H9 (cell line): Measurements from ENCODE around the gene HYI. TPM values are rescaled to one million over a fixed set of nuclear protein-coding genes. Genes with fewer than 3 reads are reported as not detected.

ENCODE experiments used
- DNase-seq: peaks from one replicate; pipeline ENCODE4 v3.0.0-alpha.2; 2017
- H2AFZ ChIP-seq: one replicate; pipeline ENCODE4 v1.6.1; 2013; ENCODE audit warnings: mild to moderate bottlenecking, low read length, control low read depth, moderate library complexity
- H2AK5ac ChIP-seq: 2 replicates; pipeline ENCODE4 v1.6.1; 2013; ENCODE audit warnings: low read length, control low read depth, mixed read lengths; ENCODE audit not compliant: insufficient read length
- H2BK120ac ChIP-seq: one replicate; pipeline ENCODE4 v1.6.1; 2013; ENCODE audit warnings: low read depth, mild to moderate bottlenecking, low read length, control low read depth, inconsistent platforms; ENCODE audit not compliant: poor library complexity, severe bottlenecking
- H2BK12ac ChIP-seq: 2 replicates; pipeline ENCODE4 v1.6.1; 2013; ENCODE audit warnings: low read length, control low read depth, mixed read lengths, low read depth; ENCODE audit not compliant: insufficient read length
- H2BK15ac ChIP-seq: 2 replicates; pipeline ENCODE4 v1.6.1; 2013; ENCODE audit warnings: low read depth, low read length, control low read depth
- H2BK20ac ChIP-seq: one replicate; pipeline ENCODE4 v1.6.1; 2013; ENCODE audit warnings: low read depth, mild to moderate bottlenecking, low read length, control low read depth, inconsistent platforms; ENCODE audit not compliant: poor library complexity, severe bottlenecking
- H2BK5ac ChIP-seq: 2 replicates; pipeline ENCODE4 v1.6.1; 2013; ENCODE audit warnings: low read length, control low read depth, mixed read lengths; ENCODE audit not compliant: insufficient read length
- H3K14ac ChIP-seq: 2 replicates; pipeline ENCODE4 v1.6.1; 2013; ENCODE audit warnings: low read length, control low read depth; ENCODE audit not compliant: insufficient read depth
- H3K18ac ChIP-seq: 2 replicates; pipeline ENCODE4 v1.6.1; 2013; ENCODE audit warnings: low read depth, mild to moderate bottlenecking, mixed read lengths, low read length, control low read depth; ENCODE audit not compliant: insufficient read length
- H3K23ac ChIP-seq: 2 replicates; pipeline ENCODE4 v1.6.1; 2013; ENCODE audit warnings: low read length, control low read depth, mixed read lengths, low read depth; ENCODE audit not compliant: insufficient read length
- H3K23me2 ChIP-seq: 2 replicates; pipeline ENCODE4 v1.6.1; 2013; ENCODE audit warnings: low read depth, mild to moderate bottlenecking, mixed read lengths, low read length, control low read depth; ENCODE audit not compliant: insufficient read length, poor library complexity, severe bottlenecking
- H3K27ac ChIP-seq: 2 replicates; pipeline ENCODE4 v1.5.1; 2013; ENCODE audit warnings: low read length, control low read depth, mixed read lengths, low read depth; ENCODE audit not compliant: insufficient read length
- H3K27me3 ChIP-seq: 2 replicates; pipeline ENCODE4 v1.6.1; 2013; ENCODE audit warnings: low read length, control low read depth, inconsistent platforms; ENCODE audit not compliant: insufficient read depth
- H3K4ac ChIP-seq: 2 replicates; pipeline ENCODE4 v1.6.1; 2013; ENCODE audit warnings: low read depth, mild to moderate bottlenecking, control low read depth, inconsistent platforms, low read length, moderate library complexity
- H3K4me1 ChIP-seq: 2 replicates; pipeline ENCODE4 v1.6.1; 2013; ENCODE audit warnings: low read length, control low read depth, inconsistent platforms; ENCODE audit not compliant: insufficient read depth
- H3K4me2 ChIP-seq: 2 replicates; pipeline ENCODE4 v1.6.1; 2013; ENCODE audit warnings: low read length, control low read depth, mixed read lengths; ENCODE audit not compliant: insufficient read length, insufficient read depth
- H3K56ac ChIP-seq: 2 replicates; pipeline ENCODE4 v1.6.1; 2013; ENCODE audit warnings: low read depth, mild to moderate bottlenecking, mixed read lengths, low read length, control low read depth; ENCODE audit not compliant: insufficient read length
- H3K79me1 ChIP-seq: 2 replicates; pipeline ENCODE4 v1.6.1; 2013; ENCODE audit warnings: low read depth, mild to moderate bottlenecking, moderate library complexity, low read length, control low read depth, inconsistent platforms; ENCODE audit not compliant: insufficient read depth, poor library complexity, severe bottlenecking
- H3K79me2 ChIP-seq: 2 replicates; pipeline ENCODE4 v1.6.1; 2013; ENCODE audit warnings: low read length, control low read depth, inconsistent platforms; ENCODE audit not compliant: insufficient read depth
- H3K9ac ChIP-seq: 2 replicates; pipeline ENCODE4 v1.6.1; 2013; ENCODE audit warnings: low read length, control low read depth, mixed read lengths; ENCODE audit not compliant: insufficient read length; ENCODE audit errors: extremely low read depth
- H3K9me3 ChIP-seq: one replicate; pipeline ENCODE4 v1.6.1; 2013; ENCODE audit warnings: low read depth, low read length, inconsistent platforms; ENCODE audit not compliant: control insufficient read depth
- H3T11ph ChIP-seq: one replicate; pipeline ENCODE4 v1.6.1; 2013; ENCODE audit warnings: mild to moderate bottlenecking, low read length, control low read depth, inconsistent platforms
- H4K20me1 ChIP-seq: one replicate; pipeline ENCODE4 v1.6.1; 2013; ENCODE audit not compliant: control insufficient read depth, insufficient read length, insufficient read depth
- H4K5ac ChIP-seq: 2 replicates; pipeline ENCODE4 v1.6.1; 2013; ENCODE audit warnings: low read depth, mild to moderate bottlenecking, mixed read lengths, low read length, control low read depth; ENCODE audit not compliant: insufficient read length
- H4K8ac ChIP-seq: replicated peaks from 2 replicates; pipeline ENCODE4 v1.6.1; 2013; ENCODE audit warnings: low read length, control low read depth, mixed read lengths, low read depth; ENCODE audit not compliant: insufficient read length
- H4K91ac ChIP-seq: 2 replicates; pipeline ENCODE4 v1.6.1; 2013; ENCODE audit warnings: low read depth, mild to moderate bottlenecking, moderate library complexity, mixed read lengths, low read length, control low read depth; ENCODE audit not compliant: insufficient read length
- H3K27ac Mint-ChIP-seq, 3 experiments: 2 replicates in 2 of 3; 3 replicates in 1 of 3; pipeline ENCODE4 v1.8.0; 2020 to 2021; ENCODE audit warnings: mixed read lengths in 3 of 3, mild to moderate bottlenecking in 1 of 3, moderate library complexity in 1 of 3
- H3K27me3 Mint-ChIP-seq: 2 replicates; pipeline ENCODE4 v1.8.0; 2021; ENCODE audit warnings: low read depth, mild to moderate bottlenecking, moderate library complexity, mixed read lengths
- H3K36me3 Mint-ChIP-seq, 3 experiments: 2 replicates in 2 of 3; 3 replicates in 1 of 3; pipeline ENCODE4 v1.8.0; 2020 to 2021; ENCODE audit warnings: low read depth in 3 of 3, mixed read lengths in 3 of 3; ENCODE audit not compliant: insufficient read depth in 1 of 3
- H3K4me1 Mint-ChIP-seq, 2 experiments: 2 replicates each; pipeline ENCODE4 v1.8.0; 2020; ENCODE audit warnings: mixed read lengths in 2 of 2
- H3K4me3 Mint-ChIP-seq, 2 experiments: 2 replicates in 1 of 2; 3 replicates in 1 of 2; pipeline ENCODE4 v1.8.0; 2020 to 2021; ENCODE audit warnings: mild to moderate bottlenecking in 2 of 2, mixed read lengths in 2 of 2, moderate library complexity in 1 of 2
- H3K9me3 Mint-ChIP-seq, 2 experiments: 2 replicates in 1 of 2; 3 replicates in 1 of 2; pipeline ENCODE4 v1.8.0; 2020; ENCODE audit warnings: mild to moderate bottlenecking in 2 of 2, mixed read lengths in 2 of 2, moderate library complexity in 1 of 2
- WGBS: extraction: QIAGEN DNeasy Blood & Tissue Kit; methylation state at CpG from one replicate; pipeline ENCODE4 v1.1.7; 2013; ENCODE audit warnings: missing lambda C conversion rate, low lambda C conversion rate, mixed read lengths; ENCODE audit not compliant: insufficient read length; ENCODE audit errors: extremely low coverage; 5-methylcytosine and 5-hydroxymethylcytosine counted together
- total RNA-seq: library from RNA; stranded (reverse); gene quantifications from 2 replicates; pipeline ENCODE4 v1.2.1, GENCODE V29; 2021
- TF ChIP-seq, protein P1 (sequence below): fragments of 200-600 bp; sonication (generic); conservative IDR thresholded peaks from 3 replicates; pipeline ENCODE4 v1.8.0; 2021; ENCODE audit warnings: antibody characterized with exemption, mild to moderate bottlenecking

HYI gene
- total RNA-seq, 1 experiment from 2014 or later, result 16.1 TPM

DNA sequence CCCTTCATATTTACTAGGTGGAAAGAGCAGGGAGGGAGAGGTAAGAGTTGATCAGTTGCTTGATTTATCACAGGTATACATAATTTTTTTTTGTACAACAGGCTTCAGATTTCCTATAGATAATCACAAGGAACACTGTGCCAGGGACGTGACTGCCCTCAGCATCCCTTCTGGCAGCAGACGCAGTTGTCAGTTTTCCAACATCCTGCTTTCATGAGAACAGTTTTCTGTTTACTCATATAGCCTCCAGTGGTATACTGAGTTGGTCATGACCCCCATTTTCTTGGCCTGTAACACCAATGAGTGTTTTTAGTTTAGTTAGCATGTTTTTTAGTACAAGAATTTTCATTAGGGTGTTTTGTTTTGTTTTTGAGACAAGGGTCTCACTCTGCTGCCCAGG is 39.1 kb upstream of the HYI start:
- peaks cover 21 to 24% of the 10 kb centered on the region in 2 experiments for H3K4me1 Mint-ChIP-seq
- H3K79me1 ChIP-seq, result no peaks in the 10 kb centered on the region
- H3K4me1 ChIP-seq, result peaks cover 5% of the 10 kb centered on the region; the same call in 1 of the 2 replicates
- no peak overlapping the region for H3K56ac ChIP-seq
- H3K9me3 ChIP-seq, result peaks cover 4% of the 10 kb centered on the region
- no peak overlapping the region for H2BK120ac ChIP-seq
- H3T11ph ChIP-seq, result no peak overlapping the region
- H3K23ac ChIP-seq, result no peak overlapping the region
- no peak overlapping the region for H2BK12ac ChIP-seq
- H3K79me2 ChIP-seq, result no peaks in the 10 kb centered on the region
- no peaks in the 10 kb centered on the region for H3K27me3 ChIP-seq
- H3K14ac ChIP-seq, result no peak overlapping the region
- H3K9me3 Mint-ChIP-seq, result peaks cover 19 to 21% of the 10 kb centered on the region in 2 experiments
- H3K4ac ChIP-seq, result no peak overlapping the region
- H4K20me1 ChIP-seq, result no peaks in the 10 kb centered on the region
- H2BK15ac ChIP-seq, result no peak overlapping the region
- no peak overlapping the region for H4K91ac ChIP-seq
- no peak overlapping the region for H2AFZ ChIP-seq
- TF ChIP-seq, protein P1, sequence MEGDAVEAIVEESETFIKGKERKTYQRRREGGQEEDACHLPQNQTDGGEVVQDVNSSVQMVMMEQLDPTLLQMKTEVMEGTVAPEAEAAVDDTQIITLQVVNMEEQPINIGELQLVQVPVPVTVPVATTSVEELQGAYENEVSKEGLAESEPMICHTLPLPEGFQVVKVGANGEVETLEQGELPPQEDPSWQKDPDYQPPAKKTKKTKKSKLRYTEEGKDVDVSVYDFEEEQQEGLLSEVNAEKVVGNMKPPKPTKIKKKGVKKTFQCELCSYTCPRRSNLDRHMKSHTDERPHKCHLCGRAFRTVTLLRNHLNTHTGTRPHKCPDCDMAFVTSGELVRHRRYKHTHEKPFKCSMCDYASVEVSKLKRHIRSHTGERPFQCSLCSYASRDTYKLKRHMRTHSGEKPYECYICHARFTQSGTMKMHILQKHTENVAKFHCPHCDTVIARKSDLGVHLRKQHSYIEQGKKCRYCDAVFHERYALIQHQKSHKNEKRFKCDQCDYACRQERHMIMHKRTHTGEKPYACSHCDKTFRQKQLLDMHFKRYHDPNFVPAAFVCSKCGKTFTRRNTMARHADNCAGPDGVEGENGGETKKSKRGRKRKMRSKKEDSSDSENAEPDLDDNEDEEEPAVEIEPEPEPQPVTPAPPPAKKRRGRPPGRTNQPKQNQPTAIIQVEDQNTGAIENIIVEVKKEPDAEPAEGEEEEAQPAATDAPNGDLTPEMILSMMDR, result no peak
- H2BK20ac ChIP-seq, result no peak overlapping the region
- no peak for DNase-seq
- no peak overlapping the region for H3K4me2 ChIP-seq
- no peak overlapping the region for H3K18ac ChIP-seq
- H4K8ac ChIP-seq, result no peak overlapping the region
- no peak overlapping the region for H3K27ac ChIP-seq
- no peak overlapping the region; a peak in 1 of 7 replicates for H3K27ac Mint-ChIP-seq
- no CpG with 5 or more reads among the region's 2 CpGs for WGBS
- H3K36me3 Mint-ChIP-seq, result peaks cover 3 to 16% (median 6%) of the 10 kb centered on the region in 3 experiments; a peak in 6 of 7 replicates
- H3K9ac ChIP-seq, result no peak overlapping the region
- no peaks in the 10 kb centered on the region; the same call in 1 of the 2 replicates for H3K27me3 Mint-ChIP-seq
- H3K23me2 ChIP-seq, result no peaks in the 10 kb centered on the region
- H4K5ac ChIP-seq, result no peak overlapping the region
- H2BK5ac ChIP-seq, result no peak overlapping the region
- H2AK5ac ChIP-seq, result no peak overlapping the region
- H3K4me3 Mint-ChIP-seq, result no peak overlapping the region
